HEK293 (cell line): ENCODE data around the gene PTPRN2.

Source experiments
- CTCF ChIP-seq: fragments of 450-650 bp; formaldehyde crosslinking; IDR thresholded peaks from 2 replicates; pipeline ENCODE4 v1.5.1; 2016; ENCODE audit warnings: missing biosample characterization, missing genetic modification characterization
- ELK4 ChIP-seq: IDR thresholded peaks from 2 replicates; pipeline ENCODE4 v1.6.1; 2011; ENCODE audit warnings: mild to moderate bottlenecking, low read depth, low read length, borderline replicate concordance
- ZEB2 ChIP-seq: fragments of 450-650 bp; formaldehyde crosslinking; IDR thresholded peaks from 2 replicates; pipeline ENCODE4 v1.5.1; 2016; ENCODE audit warnings: missing biosample characterization, missing genetic modification characterization
- ZNF23 ChIP-seq: fragments of 450-650 bp; formaldehyde crosslinking; IDR thresholded peaks from 2 replicates; pipeline ENCODE4 v1.5.1; 2016; ENCODE audit warnings: missing biosample characterization, missing genetic modification characterization, borderline replicate concordance
- ZNF274 ChIP-seq, 2 experiments: fragments of 200-500 bp in 1 of 2; fragments of 450-650 bp in 1 of 2; sonication (Bioruptor generic) in 1 of 2; formaldehyde crosslinking in 1 of 2; IDR thresholded peaks; 2 replicates each; pipeline versions ENCODE4 v1.5.1 to v1.6.1; 2014 to 2016; ENCODE audit warnings: borderline replicate concordance in 1 of 2, inconsistent platforms in 1 of 2, low read length in 1 of 2, missing biosample characterization in 1 of 2, missing genetic modification characterization in 1 of 2

- TF ChIP-seq ZNF274 (IDR thresholded peaks at IDR 0.05; ENCODE audit: low read length) (no peak), ZNF274 (tag by site-specific recombination; IDR thresholded peaks at IDR 0.05; ENCODE audit: borderline replicate concordance) (no peak), ZNF23 (tag by site-specific recombination) (no peak), ZEB2 (tag by site-specific recombination) (no peak), CTCF (tag by site-specific recombination) (no peak), ELK4 (no peak)
These were observed 596.3 kb downstream of the PTPRN2 start for GRCh38 chr7:157991351-157991750.
